Panc1 (cell line): Measurements from ENCODE around the gene CELA2B.

Experiments
- POLR2AphosphoS5 ChIP-seq: IDR thresholded peaks from 2 replicates; pipeline ENCODE4 v1.6.1; 2012; ENCODE audit warnings: mild to moderate bottlenecking, low read depth, low read length, moderate library complexity
- SIN3A ChIP-seq: IDR thresholded peaks from 2 replicates; pipeline ENCODE4 v1.6.1; 2012; ENCODE audit warnings: low read depth, mild to moderate bottlenecking, low read length, moderate library complexity, borderline replicate concordance; ENCODE audit not compliant: insufficient read depth
- TCF7L2 ChIP-seq: IDR thresholded peaks from 2 replicates; pipeline ENCODE4 v1.6.1; 2011; ENCODE audit warnings: mild to moderate bottlenecking, low read depth, low read length, inconsistent platforms
- TF ChIP-seq, protein P1 (sequence below): fragments of 450-650 bp; IDR thresholded peaks from 2 replicates; pipeline ENCODE4 v1.5.1; 2017; ENCODE audit warnings: mild to moderate bottlenecking
- TF ChIP-seq, protein P2 (sequence below), 2 experiments: IDR thresholded peaks; 2 replicates each; pipeline ENCODE4 v1.6.1; 2011 to 2012; ENCODE audit warnings: low read depth in 2 of 2, control low read depth in 1 of 2, low read length in 1 of 2, mild to moderate bottlenecking in 1 of 2, moderate library complexity in 1 of 2; ENCODE audit not compliant: insufficient read depth in 1 of 2

DNA sequence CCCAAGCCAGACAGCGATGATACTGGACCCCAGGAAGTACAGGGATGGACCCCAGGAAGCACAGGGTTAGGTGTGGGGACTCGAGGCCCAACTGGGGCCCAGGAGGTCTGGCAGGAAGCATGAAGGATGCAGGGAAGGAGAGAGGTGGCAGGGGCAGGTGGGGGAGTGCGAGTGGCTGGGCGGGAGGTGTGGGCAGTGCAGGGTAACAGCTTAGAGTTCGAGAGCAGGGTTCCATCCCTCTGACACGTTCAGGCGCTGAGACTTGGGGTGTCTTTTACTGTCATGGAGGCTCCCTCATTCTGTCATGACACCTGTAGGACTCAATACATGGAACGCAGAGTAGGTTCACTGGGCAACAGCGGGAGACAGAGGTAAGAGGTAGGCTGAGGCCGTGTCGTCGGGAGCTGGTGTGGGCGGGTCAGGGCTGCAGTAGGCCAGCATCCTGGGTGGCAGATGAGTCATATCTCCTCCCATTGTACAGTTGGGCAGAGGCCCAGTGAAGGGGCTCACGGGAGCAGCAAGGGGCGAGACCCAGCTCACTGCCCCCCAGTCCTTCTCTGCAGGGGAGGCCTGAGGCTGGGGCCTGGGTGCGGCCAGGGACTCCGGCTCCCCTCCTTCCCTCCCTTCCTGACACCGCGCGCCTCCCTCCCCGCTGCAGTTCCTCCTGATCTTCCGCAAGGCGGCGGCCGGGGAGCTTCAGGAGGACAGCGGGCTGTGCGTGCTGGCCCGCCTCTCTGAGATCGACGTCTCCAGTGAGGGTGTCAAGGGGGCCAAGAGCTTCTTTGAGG lies 49.2 kb upstream of the CELA2B start:
- TF ChIP-seq, protein P1, sequence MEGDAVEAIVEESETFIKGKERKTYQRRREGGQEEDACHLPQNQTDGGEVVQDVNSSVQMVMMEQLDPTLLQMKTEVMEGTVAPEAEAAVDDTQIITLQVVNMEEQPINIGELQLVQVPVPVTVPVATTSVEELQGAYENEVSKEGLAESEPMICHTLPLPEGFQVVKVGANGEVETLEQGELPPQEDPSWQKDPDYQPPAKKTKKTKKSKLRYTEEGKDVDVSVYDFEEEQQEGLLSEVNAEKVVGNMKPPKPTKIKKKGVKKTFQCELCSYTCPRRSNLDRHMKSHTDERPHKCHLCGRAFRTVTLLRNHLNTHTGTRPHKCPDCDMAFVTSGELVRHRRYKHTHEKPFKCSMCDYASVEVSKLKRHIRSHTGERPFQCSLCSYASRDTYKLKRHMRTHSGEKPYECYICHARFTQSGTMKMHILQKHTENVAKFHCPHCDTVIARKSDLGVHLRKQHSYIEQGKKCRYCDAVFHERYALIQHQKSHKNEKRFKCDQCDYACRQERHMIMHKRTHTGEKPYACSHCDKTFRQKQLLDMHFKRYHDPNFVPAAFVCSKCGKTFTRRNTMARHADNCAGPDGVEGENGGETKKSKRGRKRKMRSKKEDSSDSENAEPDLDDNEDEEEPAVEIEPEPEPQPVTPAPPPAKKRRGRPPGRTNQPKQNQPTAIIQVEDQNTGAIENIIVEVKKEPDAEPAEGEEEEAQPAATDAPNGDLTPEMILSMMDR: no peak
- no peak for TF ChIP-seq POLR2AphosphoS5
- TF ChIP-seq, protein P2, sequence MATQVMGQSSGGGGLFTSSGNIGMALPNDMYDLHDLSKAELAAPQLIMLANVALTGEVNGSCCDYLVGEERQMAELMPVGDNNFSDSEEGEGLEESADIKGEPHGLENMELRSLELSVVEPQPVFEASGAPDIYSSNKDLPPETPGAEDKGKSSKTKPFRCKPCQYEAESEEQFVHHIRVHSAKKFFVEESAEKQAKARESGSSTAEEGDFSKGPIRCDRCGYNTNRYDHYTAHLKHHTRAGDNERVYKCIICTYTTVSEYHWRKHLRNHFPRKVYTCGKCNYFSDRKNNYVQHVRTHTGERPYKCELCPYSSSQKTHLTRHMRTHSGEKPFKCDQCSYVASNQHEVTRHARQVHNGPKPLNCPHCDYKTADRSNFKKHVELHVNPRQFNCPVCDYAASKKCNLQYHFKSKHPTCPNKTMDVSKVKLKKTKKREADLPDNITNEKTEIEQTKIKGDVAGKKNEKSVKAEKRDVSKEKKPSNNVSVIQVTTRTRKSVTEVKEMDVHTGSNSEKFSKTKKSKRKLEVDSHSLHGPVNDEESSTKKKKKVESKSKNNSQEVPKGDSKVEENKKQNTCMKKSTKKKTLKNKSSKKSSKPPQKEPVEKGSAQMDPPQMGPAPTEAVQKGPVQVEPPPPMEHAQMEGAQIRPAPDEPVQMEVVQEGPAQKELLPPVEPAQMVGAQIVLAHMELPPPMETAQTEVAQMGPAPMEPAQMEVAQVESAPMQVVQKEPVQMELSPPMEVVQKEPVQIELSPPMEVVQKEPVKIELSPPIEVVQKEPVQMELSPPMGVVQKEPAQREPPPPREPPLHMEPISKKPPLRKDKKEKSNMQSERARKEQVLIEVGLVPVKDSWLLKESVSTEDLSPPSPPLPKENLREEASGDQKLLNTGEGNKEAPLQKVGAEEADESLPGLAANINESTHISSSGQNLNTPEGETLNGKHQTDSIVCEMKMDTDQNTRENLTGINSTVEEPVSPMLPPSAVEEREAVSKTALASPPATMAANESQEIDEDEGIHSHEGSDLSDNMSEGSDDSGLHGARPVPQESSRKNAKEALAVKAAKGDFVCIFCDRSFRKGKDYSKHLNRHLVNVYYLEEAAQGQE (IDR thresholded peaks at IDR 0.05; ENCODE audit: insufficient read depth in 1 of 2, low read depth in 2 of 2, low read length in 1 of 2): no peak
- TF ChIP-seq SIN3A: no peak
- TF ChIP-seq TCF7L2: no peak
